Stimulated activated CD8-positive, alpha-beta memory T cell treated with anti-CD3 and anti-CD28 coated beads, Interleukin-2, amount 100 ng/mL, for 1 hour (primary cell): ENCODE measurements around the gene DTWD2.
A peak's percentile ranks its signal among the peaks of the same experiment; 100 is the strongest.
"Not testable (repeated sequence)": the region's sequence is repeated elsewhere in the genome, so short reads cannot be mapped to it uniquely, and the experiment has no call there.

Experiments used
- DNase-seq, 2 donors: peaks; one replicate each; pipeline ENCODE4 v3.0.0-alpha.2; 2020; ENCODE audit warnings: low read depth in 2 of 2

The DTWD2 gene

DNA sequence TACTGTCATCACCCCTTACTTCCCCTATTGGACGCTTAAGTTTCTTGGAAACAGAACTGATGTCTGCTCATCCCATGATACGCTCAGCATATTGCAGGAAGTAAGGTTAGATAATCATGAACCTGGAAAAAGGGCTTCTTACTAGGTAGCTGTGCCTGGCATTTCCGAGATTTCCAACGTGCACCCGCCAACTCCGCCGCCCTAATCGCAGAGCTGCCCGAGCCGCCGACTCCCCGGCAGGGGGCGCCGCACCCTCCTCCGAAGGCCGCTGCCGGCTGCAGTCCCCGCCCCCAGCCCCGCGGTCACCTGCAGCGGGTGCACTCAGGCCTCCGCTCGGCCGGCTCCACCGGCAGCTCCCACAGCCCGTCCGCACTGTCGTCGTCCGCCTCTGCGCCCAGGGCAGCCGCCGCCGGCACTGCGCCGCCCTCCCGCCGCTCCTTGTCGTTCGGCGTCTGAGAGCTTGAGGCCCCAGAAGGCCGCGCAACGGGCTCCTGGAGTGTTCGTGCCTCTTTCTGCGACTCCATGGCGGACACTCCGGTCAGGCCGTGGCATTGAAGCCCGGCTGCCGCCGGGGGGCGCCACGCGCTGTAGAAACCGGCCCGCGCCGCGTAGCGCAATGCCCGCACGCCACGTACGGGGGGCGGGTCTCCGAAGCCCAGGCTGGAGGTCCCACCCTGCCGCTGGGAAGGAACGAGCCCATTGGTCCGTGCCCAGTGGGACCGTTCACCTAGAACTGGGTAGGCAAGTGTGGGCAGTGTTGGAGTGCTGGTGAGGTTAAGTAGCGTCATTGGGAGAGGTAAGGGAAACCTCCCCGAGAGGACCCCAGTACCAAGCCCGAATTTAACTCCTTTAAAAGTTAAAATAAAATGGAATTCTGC lies at the start of gene DTWD2:
Gene DTWD2 (minus strand): TSS at position 560 of the 878 bp plus-strand sequence. CDS start 36 bp downstream, at position 524.
- peak; percentile 80 to 83 for DNase-seq

DNA sequence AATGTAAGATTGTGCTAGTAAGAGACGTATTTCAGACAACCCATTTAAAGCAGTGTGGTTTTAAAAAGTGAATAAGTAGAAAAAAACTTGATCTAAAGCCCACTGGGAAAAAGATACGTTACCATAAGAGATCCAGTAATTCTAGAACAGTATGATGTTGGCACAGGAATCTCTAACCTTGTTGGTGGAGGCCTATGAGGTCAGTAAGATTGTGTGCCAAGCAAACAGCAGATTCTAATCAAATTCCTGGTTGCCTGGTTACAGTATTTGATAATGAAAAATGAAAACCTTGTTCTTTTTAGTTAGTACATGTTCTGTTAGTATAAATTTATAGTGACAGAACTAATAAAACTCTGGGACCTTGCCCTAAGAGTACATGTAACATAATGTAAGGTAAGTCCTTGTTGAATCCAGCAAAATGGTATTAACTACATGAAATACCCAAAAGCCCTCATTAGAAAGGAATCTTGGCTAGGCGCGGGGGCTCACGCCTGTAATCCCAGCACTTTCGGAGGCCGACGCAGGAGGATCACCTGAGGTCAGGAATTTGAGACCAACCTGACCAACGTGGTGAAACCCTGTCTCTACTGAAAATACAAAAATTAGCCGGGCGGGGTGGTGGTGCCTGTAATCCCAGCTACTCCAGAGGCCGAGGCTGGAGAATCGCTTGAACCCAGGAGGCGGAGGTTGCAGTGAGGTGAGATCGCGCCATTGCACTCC lies 49.3 kb upstream of the DTWD2 start:
- no peak for DNase-seq

DNA sequence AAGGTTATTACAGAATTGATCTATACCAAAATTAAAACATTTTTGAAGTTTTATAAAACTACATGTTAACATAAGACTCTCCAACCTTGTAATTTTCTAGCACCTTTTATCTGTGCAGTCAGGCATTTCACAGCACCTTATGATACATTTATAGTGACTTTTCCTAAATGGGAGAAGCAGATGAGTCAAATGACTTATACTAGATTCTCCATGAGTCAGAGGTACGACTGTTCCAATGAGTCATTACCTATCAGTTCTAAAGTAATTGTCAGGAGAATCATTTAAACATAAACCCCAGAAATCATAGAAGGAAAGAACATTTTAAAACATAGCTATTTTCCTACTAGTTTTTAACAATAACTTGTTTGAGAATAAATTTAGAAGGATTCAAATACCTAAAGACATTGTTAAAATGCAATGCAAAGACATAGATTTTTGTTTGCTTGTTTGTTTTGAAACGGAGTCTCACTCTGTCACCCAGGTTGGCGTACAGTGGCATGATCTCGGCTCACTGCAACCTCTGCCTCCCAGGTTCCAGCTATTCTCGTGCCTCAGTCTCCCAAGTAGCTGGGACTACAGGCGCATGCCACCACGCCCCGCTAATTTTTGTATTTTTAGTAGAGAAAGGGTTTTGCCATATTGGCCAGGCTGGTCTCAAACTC lies 47.9 kb upstream of the DTWD2 start:
- no peak for DNase-seq

GRCh38 chr5:119033135-119033534 lies 44.8 kb upstream of the DTWD2 start:
- no peak for DNase-seq

DNA sequence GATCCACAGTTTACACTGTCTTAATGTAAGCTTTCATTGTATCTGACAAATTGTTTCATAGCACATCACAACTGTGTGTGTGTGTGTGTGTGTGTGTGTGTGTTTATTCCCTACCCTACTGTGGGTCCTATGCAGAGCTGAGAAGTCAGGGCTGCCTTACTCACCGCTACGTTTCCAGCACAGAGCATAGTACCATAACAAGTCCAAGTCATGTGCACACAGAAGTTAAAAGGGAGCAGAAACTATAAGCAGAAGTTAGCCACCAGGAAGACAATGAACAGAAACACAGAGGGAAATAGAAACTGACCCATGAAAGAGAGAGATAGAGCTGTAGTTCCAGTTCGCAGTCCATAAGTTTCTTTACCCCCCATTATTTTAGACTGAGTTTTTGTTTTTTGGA lies 44.3 kb upstream of the DTWD2 start:
- no peak for DNase-seq

DNA sequence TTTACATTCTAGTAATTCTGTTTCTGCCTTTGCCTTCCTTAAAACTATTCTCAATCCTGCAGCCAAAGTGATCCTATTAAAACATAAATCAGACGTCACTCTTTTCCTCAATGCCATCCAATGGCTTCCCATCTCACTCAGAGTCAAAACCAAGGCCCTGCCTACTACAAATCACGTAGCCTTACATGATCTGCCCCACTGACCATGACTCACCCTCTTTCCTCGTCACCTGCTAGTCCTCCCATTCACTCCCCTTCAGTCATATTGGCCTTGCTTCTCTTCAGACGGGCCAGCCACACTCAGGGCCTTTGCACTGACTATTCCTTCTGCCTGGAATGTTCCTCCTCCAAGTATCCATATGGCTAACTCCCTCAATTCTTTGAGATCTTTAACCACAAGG lies 43.6 kb upstream of the DTWD2 start:
- no peak for DNase-seq

- DNase-seq: no peak
Measured at GRCh38 chr5:119031011-119031886, 42.9 kb upstream of the DTWD2 start.

DNA sequence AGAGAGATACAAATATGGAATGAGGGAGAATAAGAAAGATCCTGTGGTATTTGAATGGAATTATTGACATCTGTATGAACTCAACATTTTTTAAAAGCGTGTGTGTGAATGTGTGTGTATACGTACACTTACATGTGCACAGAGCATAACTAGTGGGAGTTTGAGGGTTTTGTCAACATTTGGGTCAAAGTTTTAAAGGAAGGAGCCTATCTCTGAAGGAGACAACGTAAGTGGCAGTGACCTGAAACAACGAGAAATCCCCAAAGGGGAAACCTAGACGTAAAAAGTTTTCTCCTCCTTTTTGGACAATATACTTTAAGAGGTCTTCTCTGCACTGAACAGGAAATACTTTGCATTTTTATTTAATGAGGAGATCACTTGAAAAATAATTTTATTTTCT lies 40.2 kb upstream of the DTWD2 start:
- DNase-seq: no peak

- no peak for DNase-seq
Measured at GRCh38 chr5:119022773-119023172, 34.4 kb upstream of the DTWD2 start.

DNA sequence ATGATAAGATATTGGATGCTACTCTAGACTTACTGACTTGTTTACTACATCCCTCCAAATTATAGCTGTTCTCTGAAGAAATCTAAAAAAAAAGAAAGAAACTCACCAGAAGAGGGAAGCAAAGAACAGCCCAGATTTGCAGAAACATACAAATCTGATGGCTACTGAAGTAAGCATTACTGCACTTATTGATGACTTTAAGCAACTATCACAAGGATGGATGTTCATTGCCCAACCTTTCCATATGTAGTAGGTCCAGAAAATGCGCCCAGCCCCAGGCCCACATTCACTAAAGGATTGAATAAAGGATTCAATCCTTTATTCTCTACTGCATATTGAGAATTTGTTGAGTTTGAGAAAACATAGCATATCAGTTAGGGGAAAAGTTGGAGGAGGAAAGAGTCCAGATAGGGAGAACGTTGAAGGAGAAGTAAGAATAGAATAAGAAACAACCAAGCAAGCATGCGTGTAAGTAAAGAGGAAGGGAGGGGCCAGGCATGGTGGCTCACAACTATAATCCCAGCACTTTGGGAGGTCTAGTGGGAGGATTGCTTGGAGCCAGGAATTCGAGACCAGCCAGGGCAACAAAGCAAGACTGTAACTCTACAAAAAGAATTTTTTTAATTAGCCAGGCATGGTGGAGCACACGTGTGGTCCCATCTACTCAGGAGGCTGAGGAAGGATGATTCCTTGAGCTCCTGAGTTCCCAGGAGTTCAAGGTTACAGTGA lies 33.8 kb upstream of the DTWD2 start:
- DNase-seq: no peak

DNA sequence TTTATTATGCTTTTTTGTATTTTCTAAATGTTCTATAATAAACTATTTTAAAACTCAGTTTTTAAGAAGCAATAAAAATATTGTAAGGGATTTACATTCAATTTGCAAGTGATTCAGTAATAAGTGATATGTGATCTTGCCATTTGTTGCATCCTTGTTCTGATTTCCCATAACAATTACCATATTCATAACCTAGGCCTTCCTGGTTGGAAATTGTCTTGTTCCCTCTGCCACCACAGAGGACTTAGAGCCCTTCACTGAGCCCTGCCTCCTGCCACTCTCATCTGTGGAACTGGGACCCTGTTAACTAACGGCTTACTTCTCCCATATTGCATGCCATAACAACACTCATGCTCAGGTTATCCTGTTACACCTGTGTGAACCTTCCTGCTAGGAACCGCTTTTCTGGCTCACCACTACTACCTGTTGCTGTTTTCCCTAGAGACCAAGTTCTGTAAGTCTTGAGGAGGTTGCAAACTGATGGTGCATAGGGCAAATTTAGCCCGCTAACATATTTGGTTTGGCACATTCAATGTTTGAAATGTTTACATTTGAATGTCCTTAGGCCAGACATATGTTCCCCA lies 32.9 kb upstream of the DTWD2 start:
- no peak for DNase-seq

- DNase-seq: no peak
Measured at GRCh38 chr5:119019949-119020348, 31.6 kb upstream of the DTWD2 start.

- no peak for DNase-seq
Measured at GRCh38 chr5:119019501-119019900, 31.2 kb upstream of the DTWD2 start.

DNA sequence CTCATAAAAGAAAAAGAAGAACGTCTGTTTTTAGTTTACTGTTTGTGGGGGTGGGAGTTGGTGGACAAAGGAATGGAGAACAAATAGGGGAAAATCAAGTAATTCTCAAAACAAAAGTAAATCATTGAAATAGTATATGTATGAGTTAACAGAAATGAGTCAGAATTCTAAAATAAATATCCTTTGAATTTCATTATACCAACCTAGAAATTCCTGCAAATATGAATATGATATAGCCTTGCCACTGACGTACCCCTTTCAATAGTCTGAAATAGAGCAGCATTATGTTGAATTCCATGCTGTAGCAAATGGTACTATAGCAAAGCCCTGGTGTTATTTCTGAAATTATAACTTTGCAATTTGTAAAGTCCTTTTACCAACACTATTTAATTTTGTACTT lies 29.6 kb upstream of the DTWD2 start:
- no peak for DNase-seq

DNA sequence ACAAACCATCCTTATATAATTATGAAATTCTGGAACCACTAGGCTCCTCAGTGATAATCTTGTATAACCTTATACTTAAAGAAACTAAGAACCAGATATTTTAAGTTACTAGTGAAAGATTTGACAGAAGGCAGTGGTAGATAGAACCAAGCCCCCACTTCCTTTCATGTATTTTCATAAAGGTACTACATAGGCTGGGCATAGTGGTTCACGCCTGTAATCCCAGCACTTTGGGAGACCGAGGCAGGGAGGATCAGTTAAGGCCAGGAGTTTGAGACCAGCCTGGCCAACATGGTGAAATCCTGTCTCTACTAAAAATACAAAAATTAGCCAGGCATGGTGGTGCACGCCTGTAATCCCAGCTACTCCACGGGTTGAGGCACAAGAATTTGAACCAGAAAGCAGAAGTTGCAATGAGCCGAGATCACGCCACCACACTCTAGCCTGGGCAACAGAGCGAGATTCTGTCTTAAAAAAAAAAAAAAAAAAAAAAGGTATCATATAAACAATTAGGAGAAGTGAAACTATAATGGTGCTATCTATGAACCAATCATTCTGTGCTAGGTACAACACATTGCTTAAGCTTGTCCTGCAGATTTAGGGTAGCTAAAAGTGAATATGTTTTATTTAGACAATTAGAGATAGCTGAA lies 27.9 kb upstream of the DTWD2 start:
- no peak for DNase-seq

GRCh38 chr5:119011186-119011585 lies 22.8 kb upstream of the DTWD2 start:
- no peak for DNase-seq

GRCh38 chr5:119010206-119010605 lies 21.9 kb upstream of the DTWD2 start:
- no peak for DNase-seq

DNA sequence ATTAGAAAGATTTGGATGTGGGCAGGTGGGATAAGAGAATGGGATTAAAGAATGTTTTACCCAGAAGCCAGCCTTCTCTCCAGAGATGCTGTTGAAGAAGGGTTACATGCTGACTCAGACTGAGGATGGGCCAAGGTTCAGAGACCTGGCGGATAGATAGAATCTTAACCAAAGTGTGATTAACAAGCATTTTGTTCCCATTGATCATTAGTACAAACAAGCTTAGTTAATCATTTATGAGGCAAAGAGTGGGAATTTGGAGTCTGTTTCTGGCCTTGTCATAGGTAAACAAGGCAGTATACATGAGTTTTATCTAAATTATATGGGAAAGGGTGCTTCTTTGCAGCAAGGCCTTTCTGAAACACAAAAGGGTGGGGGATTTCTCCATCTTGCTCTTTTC lies 20.8 kb upstream of the DTWD2 start:
- DNase-seq: no peak

GRCh38 chr5:118999696-119000095 lies 11.3 kb upstream of the DTWD2 start:
- DNase-seq: no peak

- not testable (repeated sequence) for DNase-seq
Measured at GRCh38 chr5:118998861-118999260, 10.5 kb upstream of the DTWD2 start.
